ENCODE data around the gene DOCK10.

GRCh38 chr2:224930124-224930523, 112.1 kb downstream of the DOCK10 start:
- no peak for TF ChIP-seq CTCF (IDR thresholded peaks at IDR 0.05)
- no peak for TF ChIP-seq EZH2 (IDR thresholded peaks at IDR 0.05; ENCODE audit: borderline replicate concordance, insufficient read depth, low read depth, low read length, poor library complexity, severe bottlenecking)
